ENCODE measurements around the gene PCDHGA4.
"Not testable (repeated sequence)": the region's sequence is repeated elsewhere in the genome, so short reads cannot be mapped to it uniquely, and the experiment has no call there.

Gene PCDHGA4

DNA sequence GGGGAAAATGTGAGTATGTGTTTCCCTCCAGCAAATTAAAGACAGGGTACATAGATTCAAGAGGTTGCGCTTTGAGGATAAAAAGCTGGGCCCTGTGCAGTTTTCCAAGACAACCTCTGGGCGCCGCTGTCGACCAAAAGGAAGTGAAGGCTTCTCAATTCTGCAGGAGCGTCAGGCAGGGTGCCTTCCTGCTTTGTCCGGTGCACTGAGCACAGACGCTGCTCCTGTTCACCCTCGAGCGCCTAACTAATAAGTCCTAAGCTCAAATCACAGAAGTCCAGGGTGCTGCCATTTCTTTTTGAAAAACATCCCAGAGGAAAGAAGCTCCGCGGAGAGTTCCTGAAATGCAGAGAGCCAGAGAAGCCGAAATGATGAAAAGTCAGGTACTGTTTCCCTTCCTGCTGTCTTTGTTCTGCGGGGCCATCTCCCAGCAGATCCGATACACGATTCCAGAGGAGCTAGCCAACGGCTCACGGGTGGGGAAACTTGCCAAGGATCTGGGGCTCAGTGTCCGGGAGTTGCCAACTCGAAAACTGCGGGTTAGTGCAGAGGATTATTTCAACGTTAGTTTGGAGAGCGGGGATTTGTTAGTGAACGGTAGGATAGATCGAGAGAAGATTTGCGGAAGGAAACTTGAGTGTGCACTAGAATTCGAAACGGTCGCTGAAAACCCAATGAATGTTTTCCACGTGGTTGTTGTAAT lies 4.8 kb upstream of the PCDHGA4 start, which contains the start of gene PCDHGB1:
Gene PCDHGB1, plus strand, starts transcription at position 183 of the 703 bp plus-strand sequence. Its CDS starts 162 bp downstream, at position 345.
- no peak for DNase-seq

DNA sequence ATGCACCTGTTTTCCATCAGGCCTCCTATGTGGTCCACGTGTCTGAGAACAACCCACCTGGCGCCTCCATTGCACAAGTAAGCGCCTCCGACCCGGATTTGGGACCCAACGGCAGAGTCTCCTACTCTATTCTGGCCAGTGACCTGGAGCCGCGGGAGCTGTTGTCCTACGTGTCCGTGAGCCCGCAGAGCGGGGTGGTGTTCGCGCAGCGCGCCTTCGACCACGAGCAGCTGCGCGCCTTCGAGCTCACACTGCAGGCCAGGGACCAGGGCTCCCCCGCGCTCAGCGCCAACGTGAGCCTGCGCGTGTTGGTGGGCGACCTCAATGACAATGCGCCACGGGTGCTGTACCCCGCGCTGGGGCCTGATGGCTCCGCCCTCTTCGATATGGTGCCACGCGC lies 3.2 kb upstream of the PCDHGA4 start:
- DNase-seq, result no peak

DNA sequence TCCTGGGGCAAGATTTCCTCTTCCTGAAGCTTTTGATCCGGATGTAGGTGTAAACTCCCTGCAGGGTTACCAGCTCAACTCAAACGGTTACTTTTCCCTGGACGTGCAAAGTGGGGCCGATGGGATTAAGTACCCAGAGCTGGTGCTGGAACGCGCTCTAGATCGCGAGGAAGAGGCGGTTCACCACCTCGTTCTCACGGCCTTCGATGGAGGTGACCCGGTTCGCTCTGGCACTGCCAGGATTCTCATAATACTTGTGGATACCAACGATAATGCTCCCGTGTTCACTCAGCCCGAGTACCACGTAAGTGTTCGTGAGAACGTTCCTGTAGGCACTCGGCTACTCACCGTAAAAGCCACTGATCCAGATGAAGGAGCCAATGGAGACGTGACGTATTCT lies 820 bp downstream of the PCDHGA4 start:
- DNase-seq, result no peak

DNA sequence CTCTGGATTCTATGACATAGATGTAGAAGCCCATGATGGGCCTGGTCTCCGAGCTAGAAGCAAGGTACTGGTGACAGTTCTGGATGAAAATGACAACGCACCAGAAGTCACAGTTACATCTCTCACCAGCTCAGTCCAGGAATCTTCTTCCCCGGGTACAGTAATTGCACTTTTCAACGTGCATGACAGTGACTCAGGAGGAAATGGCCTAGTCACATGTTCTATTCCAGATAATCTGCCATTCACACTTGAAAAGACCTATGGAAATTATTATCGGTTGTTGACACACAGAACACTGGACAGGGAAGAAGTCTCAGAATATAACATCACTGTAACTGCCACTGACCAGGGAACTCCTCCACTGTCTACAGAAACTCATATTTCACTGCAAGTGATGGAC lies 1.3 kb downstream of the PCDHGA4 start:
- no peak for DNase-seq

DNA sequence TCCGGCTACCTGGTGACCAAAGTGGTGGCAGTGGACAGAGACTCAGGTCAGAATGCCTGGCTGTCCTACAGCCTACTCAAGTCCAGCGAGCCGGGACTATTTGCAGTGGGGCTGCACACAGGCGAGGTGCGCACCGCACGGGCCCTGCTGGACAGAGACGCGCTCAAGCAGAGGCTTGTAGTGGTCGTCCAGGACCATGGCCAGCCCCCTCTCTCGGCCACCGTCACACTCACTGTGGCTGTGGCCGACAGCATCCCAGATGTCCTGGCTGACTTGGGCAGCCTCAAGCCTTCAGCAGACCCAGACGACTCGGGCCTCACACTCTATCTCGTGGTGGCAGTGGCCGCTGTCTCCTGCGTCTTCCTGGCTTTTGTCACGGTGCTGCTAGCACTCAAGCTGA lies 2.1 kb downstream of the PCDHGA4 start:
- no peak for DNase-seq

DNA sequence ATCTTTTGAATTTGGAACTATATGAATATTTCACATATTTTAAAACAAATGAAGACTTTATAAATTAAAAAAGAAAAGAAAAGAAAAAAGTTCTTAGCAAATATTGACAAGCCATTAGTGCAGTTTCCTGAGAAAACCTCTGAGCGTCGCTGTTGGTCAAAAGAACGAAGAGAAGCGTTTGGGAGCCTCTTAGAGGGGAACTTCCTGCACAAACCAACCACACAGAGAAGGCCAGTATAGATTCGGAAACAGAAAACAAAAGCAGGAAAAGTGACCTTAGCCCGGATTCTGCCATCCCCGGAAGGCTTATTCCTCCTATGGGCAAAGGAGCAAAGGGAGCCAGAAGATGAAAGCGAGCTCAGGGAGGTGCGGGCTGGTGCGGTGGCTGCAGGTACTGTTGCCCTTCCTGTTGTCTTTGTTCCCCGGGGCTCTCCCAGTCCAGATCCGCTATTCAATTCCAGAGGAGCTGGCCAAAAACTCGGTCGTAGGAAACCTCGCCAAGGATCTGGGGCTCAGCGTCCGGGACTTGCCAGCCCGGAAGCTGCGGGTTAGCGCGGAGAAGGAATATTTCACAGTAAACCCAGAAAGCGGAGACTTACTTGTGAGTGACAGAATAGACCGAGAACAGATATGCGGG lies 5.1 kb downstream of the PCDHGA4 start, which contains the start of gene PCDHGB2:
Gene PCDHGB2, plus strand, starts transcription at position 205 of the 637 bp plus-strand sequence. Its CDS starts 142 bp downstream, at position 347.
- no peak for DNase-seq

DNA sequence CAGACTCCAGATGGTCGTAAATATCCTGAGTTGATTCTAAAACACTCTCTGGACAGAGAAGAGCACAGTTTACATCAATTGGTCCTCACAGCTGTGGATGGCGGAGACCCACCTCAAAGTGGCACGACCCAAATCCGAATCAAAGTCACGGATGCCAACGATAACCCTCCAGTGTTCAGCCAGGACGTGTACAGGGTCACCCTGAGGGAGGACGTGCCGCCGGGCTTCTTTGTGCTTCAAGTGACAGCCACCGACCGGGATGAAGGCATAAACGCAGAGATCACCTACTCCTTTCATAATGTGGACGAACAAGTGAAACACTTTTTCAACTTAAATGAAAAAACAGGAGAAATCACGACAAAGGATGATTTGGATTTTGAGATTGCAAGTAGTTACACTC lies 5.9 kb downstream of the PCDHGA4 start:
- DNase-seq, result no peak

DNA sequence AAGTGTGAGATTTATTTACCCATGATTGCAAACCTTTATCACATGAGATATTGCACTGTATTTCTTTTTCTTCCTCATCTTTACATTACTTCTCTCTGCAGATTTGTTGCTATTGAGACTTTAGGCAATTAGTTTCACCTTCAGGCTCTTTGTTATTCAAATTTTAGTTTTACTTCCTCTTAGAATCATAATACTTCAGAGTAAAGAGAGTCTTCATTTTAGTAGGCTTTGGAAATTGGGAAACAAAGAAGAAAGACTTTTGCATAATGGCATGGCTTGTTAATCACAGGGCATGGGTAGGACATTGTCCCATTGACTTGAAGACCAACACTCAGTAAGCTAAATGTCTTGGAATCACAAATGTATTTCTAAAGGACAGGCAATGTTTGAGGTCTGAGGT lies 7.9 kb downstream of the PCDHGA4 start:
- DNase-seq, result no peak

DNA sequence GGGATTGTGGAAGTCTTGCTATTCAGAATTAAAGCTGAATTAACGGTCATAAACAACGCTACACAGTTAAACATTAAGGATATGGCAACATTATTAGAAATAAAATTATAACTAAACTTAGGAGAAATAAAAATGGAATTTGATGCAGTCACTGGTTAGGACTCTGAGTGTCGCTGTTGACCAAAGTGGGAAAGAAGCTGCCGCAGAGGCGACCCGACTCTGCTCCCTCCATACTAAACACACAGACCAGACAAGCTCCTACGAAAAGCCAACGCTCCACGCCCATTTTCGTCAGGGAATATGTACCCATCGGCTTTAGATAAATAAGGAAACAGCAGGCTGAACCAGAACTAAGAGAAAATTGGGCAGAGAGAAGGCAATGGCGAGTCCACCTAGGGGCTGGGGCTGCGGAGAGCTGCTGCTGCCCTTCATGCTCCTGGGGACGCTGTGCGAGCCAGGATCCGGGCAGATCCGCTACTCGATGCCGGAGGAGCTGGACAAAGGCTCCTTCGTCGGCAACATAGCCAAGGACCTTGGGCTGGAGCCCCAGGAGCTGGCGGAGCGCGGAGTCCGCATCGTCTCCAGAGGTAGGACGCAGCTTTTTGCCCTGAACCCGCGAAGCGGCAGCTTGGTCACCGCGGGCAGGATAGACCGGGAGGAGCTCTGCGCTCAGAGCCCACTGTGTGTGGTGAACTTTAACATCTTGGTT lies 9.3 kb downstream of the PCDHGA4 start, which contains the start of gene PCDHGA5:
Gene PCDHGA5, plus strand, starts transcription at position 211 of the 709 bp plus-strand sequence. Its CDS starts 169 bp downstream, at position 380.
- DNase-seq, result no peak

DNA sequence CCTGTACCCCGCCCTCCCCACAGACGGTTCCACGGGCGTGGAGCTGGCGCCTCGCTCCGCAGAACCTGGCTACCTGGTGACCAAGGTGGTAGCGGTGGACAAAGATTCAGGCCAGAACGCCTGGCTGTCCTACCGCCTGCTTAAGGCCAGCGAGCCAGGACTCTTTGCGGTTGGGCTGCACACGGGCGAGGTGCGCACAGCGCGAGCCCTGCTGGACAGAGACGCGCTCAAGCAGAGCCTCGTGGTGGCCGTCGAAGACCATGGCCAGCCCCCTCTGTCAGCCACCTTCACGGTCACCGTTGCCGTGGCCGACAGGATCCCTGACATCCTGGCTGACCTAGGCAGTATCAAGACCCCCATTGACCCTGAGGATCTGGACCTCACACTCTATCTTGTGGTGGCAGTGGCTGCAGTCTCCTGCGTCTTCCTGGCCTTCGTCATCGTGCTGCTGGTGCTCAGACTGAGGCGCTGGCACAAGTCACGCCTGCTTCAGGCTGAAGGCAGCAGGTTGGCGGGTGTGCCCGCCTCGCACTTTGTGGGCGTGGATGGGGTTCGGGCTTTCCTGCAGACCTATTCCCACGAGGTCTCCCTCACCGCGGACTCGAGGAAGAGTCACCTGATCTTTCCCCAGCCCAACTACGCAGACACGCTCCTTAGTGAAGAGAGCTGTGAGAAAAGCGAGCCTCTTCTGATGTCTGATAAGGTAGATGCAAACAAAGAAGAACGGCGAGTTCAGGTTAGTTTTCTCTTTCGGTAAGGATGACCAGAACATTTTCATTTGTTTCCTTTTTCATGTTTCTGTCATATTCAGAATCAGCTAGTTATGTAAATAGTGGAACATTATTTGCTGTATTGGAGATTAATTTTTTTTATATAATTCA lies 11.4 kb downstream of the PCDHGA4 start:
- DNase-seq, result no peak

DNA sequence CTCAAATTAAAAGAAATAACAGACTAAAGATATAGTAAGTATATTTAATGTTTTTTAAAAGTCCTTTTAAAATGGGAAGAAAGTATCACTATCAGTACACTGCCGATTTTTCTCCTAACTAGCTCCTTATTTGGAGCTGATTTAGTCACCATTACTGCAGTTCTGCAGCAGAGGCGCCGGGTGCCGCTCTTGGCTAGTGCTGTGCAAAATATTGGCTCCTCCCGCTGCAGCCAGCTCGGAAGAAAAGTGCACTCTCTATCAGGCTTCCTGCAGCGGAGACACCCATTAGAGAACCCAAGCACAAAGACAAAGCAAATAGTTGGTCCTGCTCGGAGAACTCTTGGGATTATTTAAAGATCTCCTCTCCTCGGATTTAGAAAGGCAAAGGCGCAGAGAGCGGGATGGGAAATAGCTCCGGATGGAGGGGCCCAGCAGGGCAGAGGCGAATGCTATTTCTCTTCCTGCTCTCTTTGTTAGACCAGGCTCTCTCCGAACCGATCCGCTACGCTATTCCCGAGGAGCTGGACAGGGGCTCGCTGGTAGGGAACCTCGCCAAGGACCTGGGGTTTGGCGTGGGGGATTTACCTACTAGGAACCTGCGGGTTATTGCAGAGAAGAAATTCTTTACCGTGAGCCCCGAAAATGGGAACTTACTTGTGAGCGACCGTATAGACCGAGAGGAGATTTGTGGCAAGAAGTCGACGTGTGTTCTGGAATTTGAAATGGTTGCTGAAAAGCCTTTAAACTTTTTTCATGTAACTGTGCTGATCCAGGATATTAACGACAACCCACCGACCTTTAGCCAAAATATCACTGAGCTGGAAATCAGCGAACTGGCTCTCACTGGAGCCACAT lies 15.4 kb downstream of the PCDHGA4 start, which contains the start of gene PCDHGB3:
Gene PCDHGB3, plus strand, starts transcription at position 249 of the 855 bp plus-strand sequence. Its CDS starts 153 bp downstream, at position 402.
- DNase-seq, result no peak

DNA sequence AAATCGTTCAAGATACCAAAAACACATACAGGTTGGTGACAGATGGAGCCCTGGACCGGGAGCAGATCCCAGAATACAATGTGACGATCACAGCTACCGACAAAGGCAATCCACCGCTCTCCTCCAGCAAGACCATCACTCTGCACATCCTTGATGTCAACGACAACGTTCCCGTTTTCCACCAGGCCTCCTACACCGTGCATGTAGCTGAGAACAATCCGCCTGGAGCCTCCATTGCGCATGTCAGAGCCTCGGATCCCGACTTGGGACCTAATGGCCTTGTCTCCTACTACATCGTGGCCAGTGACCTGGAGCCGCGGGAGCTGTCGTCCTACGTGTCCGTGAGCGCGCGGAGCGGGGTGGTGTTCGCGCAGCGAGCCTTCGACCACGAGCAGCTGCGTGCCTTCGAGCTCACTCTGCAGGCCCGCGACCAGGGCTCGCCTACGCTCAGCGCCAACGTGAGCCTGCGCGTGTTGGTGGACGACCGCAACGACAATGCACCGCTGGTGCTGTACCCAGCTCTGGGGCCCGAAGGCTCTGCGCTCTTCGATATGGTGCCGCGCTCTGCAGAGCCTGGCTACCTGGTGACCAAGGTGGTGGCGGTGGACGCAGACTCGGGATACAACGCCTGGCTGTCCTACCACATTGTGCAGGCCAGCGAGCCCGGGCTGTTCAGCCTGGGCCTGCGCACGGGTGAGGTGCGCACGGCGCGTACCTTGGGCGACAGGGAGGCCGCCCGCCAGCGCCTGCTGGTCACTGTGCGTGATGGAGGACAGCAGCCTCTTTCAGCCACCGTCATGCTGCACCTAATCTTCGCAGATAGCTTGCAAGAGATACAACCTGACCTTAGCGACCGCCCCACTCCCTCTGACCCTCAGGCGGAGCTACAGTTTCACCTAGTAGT lies 17.0 kb downstream of the PCDHGA4 start:
- no peak for DNase-seq

DNA sequence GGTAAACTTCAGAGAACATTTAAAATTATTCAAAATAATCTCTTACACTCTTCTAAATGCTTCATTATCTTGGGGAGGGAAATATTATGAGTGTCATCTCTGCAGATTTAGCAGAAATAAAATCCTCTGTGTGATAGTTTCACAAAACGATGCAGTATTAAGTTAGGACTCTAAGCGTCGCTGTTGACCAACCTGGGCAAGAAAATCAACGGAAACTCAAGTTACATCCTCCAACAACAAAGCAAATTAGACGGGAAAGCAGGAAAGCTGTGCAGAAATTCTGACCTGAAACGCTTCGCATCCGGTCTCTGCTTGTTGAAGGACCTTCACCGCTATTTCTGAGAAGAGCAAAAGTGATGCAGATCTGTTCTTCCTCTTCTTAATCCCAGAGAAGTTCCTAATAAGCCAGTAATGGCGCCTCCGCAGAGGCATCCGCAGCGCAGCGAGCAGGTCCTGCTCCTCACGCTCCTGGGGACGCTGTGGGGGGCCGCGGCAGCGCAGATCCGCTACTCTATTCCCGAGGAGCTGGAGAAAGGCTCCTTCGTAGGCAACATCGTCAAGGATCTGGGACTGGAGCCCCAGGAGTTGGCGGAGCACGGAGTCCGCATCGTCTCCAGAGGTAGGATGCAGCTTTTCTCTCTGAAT lies 19.0 kb downstream of the PCDHGA4 start, which contains the start of gene PCDHGA6:
Gene PCDHGA6, plus strand, starts transcription at position 219 of the 645 bp plus-strand sequence. Its CDS starts 193 bp downstream, at position 412.
- DNase-seq, result no peak

DNA sequence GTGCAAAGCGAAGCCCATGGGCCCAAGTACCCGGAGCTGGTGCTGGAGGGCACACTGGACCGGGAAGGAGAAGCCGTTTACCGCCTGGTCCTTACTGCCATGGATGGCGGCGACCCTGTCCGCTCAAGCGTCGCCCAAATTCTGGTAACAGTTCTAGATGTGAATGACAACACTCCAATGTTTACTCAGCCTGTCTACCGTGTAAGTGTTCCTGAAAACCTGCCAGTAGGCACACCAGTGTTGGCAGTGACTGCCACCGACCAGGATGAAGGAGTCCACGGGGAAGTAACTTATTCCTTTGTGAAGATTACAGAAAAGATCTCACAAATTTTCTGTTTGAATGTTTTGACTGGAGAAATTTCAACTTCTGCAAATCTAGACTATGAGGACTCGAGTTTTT lies 19.8 kb downstream of the PCDHGA4 start:
- no peak for DNase-seq

DNA sequence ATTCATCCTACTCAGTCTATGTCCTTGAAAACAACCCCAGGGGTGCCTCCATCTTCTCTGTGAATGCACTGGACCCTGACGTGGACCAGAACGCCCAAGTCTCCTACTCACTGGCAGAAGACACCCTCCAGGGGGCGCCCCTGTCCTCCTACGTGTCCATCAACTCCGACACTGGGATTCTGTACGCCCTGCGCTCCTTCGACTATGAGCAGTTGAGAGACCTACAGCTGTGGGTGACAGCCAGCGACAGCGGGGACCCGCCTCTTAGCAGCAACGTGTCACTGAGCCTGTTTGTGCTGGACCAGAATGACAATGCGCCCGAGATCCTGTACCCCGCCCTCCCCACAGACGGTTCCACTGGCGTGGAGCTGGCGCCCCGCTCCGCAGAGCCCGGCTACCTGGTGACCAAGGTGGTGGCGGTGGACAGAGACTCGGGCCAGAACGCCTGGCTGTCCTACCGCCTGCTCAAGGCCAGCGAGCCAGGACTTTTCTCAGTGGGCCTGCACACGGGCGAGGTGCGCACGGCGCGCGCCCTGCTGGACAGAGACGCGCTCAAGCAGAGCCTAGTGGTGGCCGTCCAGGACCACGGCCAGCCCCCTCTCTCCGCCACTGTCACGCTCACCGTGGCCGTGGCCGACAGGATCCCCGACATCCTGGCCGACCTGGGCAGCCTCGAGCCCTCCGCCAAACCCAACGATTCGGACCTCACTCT lies 20.8 kb downstream of the PCDHGA4 start:
- not testable (repeated sequence) for DNase-seq

DNA sequence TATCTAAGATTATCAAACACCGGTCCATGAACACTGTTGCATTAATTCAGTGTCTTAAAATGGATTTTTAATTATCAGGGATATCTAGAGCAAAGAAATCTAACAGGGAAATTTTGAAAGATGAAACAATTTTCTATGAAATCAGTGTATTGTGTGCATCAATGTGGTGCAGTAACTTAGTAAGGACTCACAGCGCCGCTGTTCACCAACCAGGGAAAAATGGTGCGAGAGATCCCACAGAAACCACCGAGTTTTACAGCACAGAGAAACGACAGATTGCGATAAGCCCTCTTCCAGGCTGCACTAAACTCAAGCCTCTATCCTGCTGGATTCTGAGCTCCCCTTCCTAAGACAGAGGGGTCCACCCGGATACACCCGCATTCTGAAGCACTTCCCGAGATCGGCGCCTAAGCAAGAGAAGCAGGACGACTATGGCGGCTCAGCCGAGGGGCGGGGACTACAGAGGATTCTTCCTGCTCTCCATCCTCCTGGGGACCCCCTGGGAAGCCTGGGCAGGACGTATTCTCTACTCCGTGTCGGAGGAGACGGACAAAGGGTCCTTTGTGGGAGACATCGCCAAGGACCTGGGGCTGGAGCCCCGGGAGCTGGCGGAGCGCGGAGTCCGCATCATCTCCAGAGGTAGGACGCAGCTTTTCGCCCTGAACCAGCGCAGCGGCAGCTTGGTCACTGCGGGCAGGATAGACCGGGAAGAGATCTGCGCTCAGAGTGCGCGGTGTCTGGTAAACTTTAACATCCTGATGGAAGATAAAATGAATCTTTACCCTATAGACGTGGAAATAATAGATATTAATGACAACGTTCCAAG lies 27.9 kb downstream of the PCDHGA4 start, which contains the start of gene PCDHGA7:
Gene PCDHGA7, plus strand, starts transcription at position 274 of the 826 bp plus-strand sequence. Its CDS starts 158 bp downstream, at position 432.
- no peak for DNase-seq

DNA sequence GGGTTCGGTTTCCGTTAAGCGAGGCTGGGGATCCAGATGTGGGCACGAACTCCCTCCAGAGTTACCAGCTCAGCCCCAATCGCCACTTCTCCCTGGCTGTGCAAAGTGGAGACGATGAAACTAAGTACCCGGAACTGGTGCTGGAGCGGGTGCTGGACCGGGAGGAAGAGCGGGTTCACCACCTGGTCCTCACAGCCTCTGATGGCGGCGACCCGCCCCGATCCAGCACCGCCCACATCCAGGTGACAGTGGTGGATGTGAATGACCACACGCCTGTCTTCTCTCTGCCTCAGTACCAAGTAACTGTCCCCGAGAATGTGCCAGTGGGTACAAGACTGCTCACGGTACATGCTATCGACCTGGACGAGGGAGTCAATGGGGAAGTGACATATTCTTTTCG lies 28.5 kb downstream of the PCDHGA4 start:
- no peak for DNase-seq
